ENCODE results near the gene MPST. TPM values are rescaled to one million over a fixed set of nuclear protein-coding genes. Genes with fewer than 3 reads are reported as not detected.
A peak's percentile ranks its signal among the peaks of the same experiment; 100 is the strongest.

Gene MPST
- total RNA-seq, 1 experiment from 2014 or later: 51.2 TPM

GRCh38 chr22:37075046-37075445 lies 55.5 kb downstream of the MPST start:
- Mint-ChIP-seq H3K27me3 (ENCODE audit: insufficient read depth, unreplicated experiment) (peaks cover 41% of the 10 kb centered on the region), H3K27ac (ENCODE audit: low read depth, unreplicated experiment) (no peak overlapping the region), H3K36me3 (ENCODE audit: insufficient read depth, unreplicated experiment) (no peaks in the 10 kb centered on the region), H3K9me3 (ENCODE audit: unreplicated experiment) (no peaks in the 10 kb centered on the region), H3K4me1 (ENCODE audit: insufficient read depth, unreplicated experiment) (no peaks in the 10 kb centered on the region), H3K4me3 (ENCODE audit: unreplicated experiment) (no peak overlapping the region)
- no peak for TF ChIP-seq CTCF (IDR thresholded peaks at IDR 0.05; ENCODE audit: unreplicated experiment)
- no TSS peak for BruUV-seq (replicated peaks)
- ChIA-PET CTCF (interaction anchor here (0.6 to 1.1 kb wide), 2 partner anchors 47 to 1281 kb away, joined by 3 read pairs; no protein-coding TSS in a partner anchor), POLR2A (no interaction called here)
- intact Hi-C loops (cut with micrococcal nuclease): loop anchor here (5.0 kb wide), 1 partner anchor 92 kb away; no protein-coding TSS in a partner anchor
- DNase-seq (ENCODE audit: unreplicated experiment): no peak

GRCh38 chr22:37075822-37076433 lies 56.4 kb downstream of the MPST start:
- no TSS peak for BruUV-seq (replicated peaks)
- intact Hi-C loops (cut with micrococcal nuclease): loop anchor here (5.0 kb wide), 1 partner anchor 91 kb away; no protein-coding TSS in a partner anchor
- ChIA-PET CTCF (interaction anchor here (0.6 to 1.1 kb wide), 3 partner anchors 47 to 1282 kb away, joined by 3 read pairs; no protein-coding TSS in a partner anchor), POLR2A (no interaction called here)
- Mint-ChIP-seq H3K4me3 (ENCODE audit: unreplicated experiment) (no peak overlapping the region), H3K4me1 (ENCODE audit: insufficient read depth, unreplicated experiment) (no peaks in the 10 kb centered on the region), H3K9me3 (ENCODE audit: unreplicated experiment) (no peaks in the 10 kb centered on the region), H3K27me3 (ENCODE audit: insufficient read depth, unreplicated experiment) (peaks cover 41% of the 10 kb centered on the region), H3K27ac (ENCODE audit: low read depth, unreplicated experiment) (peak overlapping the region; percentile 61), H3K36me3 (ENCODE audit: insufficient read depth, unreplicated experiment) (no peaks in the 10 kb centered on the region)
- no peak for TF ChIP-seq CTCF (IDR thresholded peaks at IDR 0.05; ENCODE audit: unreplicated experiment)
- DNase-seq (ENCODE audit: unreplicated experiment): no peak

GRCh38 chr22:37077802-37078448 lies 58.4 kb downstream of the MPST start:
- peak; percentile 98 for TF ChIP-seq CTCF (IDR thresholded peaks at IDR 0.05; ENCODE audit: unreplicated experiment)
- Mint-ChIP-seq H3K36me3 (ENCODE audit: insufficient read depth, unreplicated experiment) (no peaks in the 10 kb centered on the region), H3K27me3 (ENCODE audit: insufficient read depth, unreplicated experiment) (peaks cover 41% of the 10 kb centered on the region), H3K4me1 (ENCODE audit: insufficient read depth, unreplicated experiment) (no peaks in the 10 kb centered on the region), H3K9me3 (ENCODE audit: unreplicated experiment) (no peaks in the 10 kb centered on the region), H3K27ac (ENCODE audit: low read depth, unreplicated experiment) (no peak overlapping the region), H3K4me3 (ENCODE audit: unreplicated experiment) (no peak overlapping the region)
- intact Hi-C loops (cut with micrococcal nuclease): loop anchor here (1.0 to 5.0 kb wide), 2 partner anchors 89 to 121 kb away; no protein-coding TSS in a partner anchor
- POLR2A ChIA-PET: no interaction called here
- no TSS peak for BruUV-seq (replicated peaks)
- CTCF ChIA-PET: interaction anchor here (0.6 to 1.3 kb wide), 5 partner anchors 8 to 1673 kb away, joined by 3 to 4 read pairs (median 3); no protein-coding TSS in a partner anchor
- DNase-seq (ENCODE audit: unreplicated experiment): peak; percentile 55

GRCh38 chr22:37079158-37079557 lies 59.6 kb downstream of the MPST start:
- H3K4me1 Mint-ChIP-seq (ENCODE audit: insufficient read depth, unreplicated experiment): no peaks in the 10 kb centered on the region
- DNase-seq (ENCODE audit: unreplicated experiment): no peak
- H3K9me3 Mint-ChIP-seq (ENCODE audit: unreplicated experiment): no peaks in the 10 kb centered on the region
- intact Hi-C loops (cut with micrococcal nuclease): loop anchor here (5.0 kb wide), 1 partner anchor 88 kb away; no protein-coding TSS in a partner anchor
- CTCF ChIA-PET: interaction anchor here (0.9 kb wide), 1 partner anchor 784 kb away, joined by 3 read pairs; no protein-coding TSS in a partner anchor
- no peak overlapping the region for H3K27ac Mint-ChIP-seq (ENCODE audit: low read depth, unreplicated experiment)
- TF ChIP-seq CTCF (IDR thresholded peaks at IDR 0.05; ENCODE audit: unreplicated experiment): no peak
- H3K36me3 Mint-ChIP-seq (ENCODE audit: insufficient read depth, unreplicated experiment): no peaks in the 10 kb centered on the region
- BruUV-seq (replicated peaks): no TSS peak
- H3K4me3 Mint-ChIP-seq (ENCODE audit: unreplicated experiment): no peak overlapping the region
- POLR2A ChIA-PET: no interaction called here
- H3K27me3 Mint-ChIP-seq (ENCODE audit: insufficient read depth, unreplicated experiment): peaks cover 41% of the 10 kb centered on the region

All from MCF 10A (cell line).